Ascending aorta (tissue), 2 donors: ENCODE results near the gene FAT1. TPM values are rescaled to one million over a fixed set of nuclear protein-coding genes. Genes with fewer than 3 reads are reported as not detected.

ENCODE experiments used
- DNase-seq, 2 donors: peaks; one replicate each; pipeline ENCODE4 v3.0.0-alpha.2; 2019; ENCODE audit warnings: low spot score in 2 of 2
- H3K27ac ChIP-seq, 2 donors: fragments of 200-600 bp; sonication (generic); one replicate each; pipeline ENCODE4 v1.5.1; 2016 to 2017; ENCODE audit warnings: mild to moderate bottlenecking in 1 of 2
- H3K27me3 ChIP-seq: fragments of 200-600 bp; sonication (generic); one replicate; pipeline ENCODE4 v1.5.1; 2017
- H3K36me3 ChIP-seq, 2 donors: fragments of 200-600 bp; sonication (generic); one replicate each; pipeline ENCODE4 v1.5.1; 2016
- H3K4me1 ChIP-seq, 2 donors: fragments of 200-600 bp; sonication (generic); one replicate each; pipeline ENCODE4 v1.5.1; 2016 to 2017; ENCODE audit warnings: mild to moderate bottlenecking in 1 of 2
- H3K4me3 ChIP-seq, 2 donors: fragments of 200-600 bp; sonication (generic); one replicate each; pipeline ENCODE4 v1.5.1; 2016 to 2017; ENCODE audit warnings: mild to moderate bottlenecking in 1 of 2
- H3K9me3 ChIP-seq, 2 donors: fragments of 200-600 bp; sonication (generic); one replicate each; pipeline ENCODE4 v1.5.1; 2016
- CTCF ChIP-seq, 3 experiments: fragments of 200-600 bp in 2 of 3; fragments of 450-650 bp in 1 of 3; sonication (generic) in 2 of 3; IDR thresholded peaks; one replicate each; pipeline ENCODE4 v1.5.1; 2016 to 2019; ENCODE audit warnings: antibody characterized with exemption in 3 of 3, mild to moderate bottlenecking in 1 of 3, moderate library complexity in 1 of 3
- intact Hi-C: fragments of 100-400 bp; cut with DNase I; formaldehyde crosslinking; loops from one replicate; pipeline ENCODE4 v1.15.1; 2023
- total RNA-seq: library from RNA; depleted of rRNA; stranded (reverse); fragments of >200 nt; gene quantifications from one replicate; pipeline ENCODE4 v1.1.0, GENCODE V29; 2016

Gene FAT1
- total RNA-seq, 1 donor from 2014 or later, result 52.9 TPM

- Histone ChIP-seq H3K4me1 (no peaks in the 10 kb centered on the region), H3K27ac (no peak overlapping the region), H3K36me3 (no peaks in the 10 kb centered on the region), H3K27me3 (no peaks in the 10 kb centered on the region), H3K4me3 (peak overlapping the region in 1 of 2 donors; percentile 32), H3K9me3 (no peaks in the 10 kb centered on the region)
- DNase-seq, result no peak
- TF ChIP-seq CTCF (IDR thresholded peaks at IDR 0.05), result no peak
- intact Hi-C loops, result no loop called here
These were observed 19.6 kb upstream of the FAT1 start for GRCh38 chr4:186743261-186743660.

GRCh38 chr4:186740822-186741221 is 17.2 kb upstream of the FAT1 start:
- intact Hi-C loops, result no loop called here

GRCh38 chr4:186739802-186740434 is 16.3 kb upstream of the FAT1 start:
- Histone ChIP-seq H3K4me3 (no peak overlapping the region), H3K27ac (no peak overlapping the region), H3K9me3 (no peaks in the 10 kb centered on the region), H3K36me3 (no peaks in the 10 kb centered on the region), H3K4me1 (no peaks in the 10 kb centered on the region), H3K27me3 (no peaks in the 10 kb centered on the region)
- no peak for TF ChIP-seq CTCF (IDR thresholded peaks at IDR 0.05)
- DNase-seq, result no peak
- intact Hi-C loops, result no loop called here

More at GRCh38 chr4:186740822-186741221, 17.2 kb upstream of the FAT1 start:
- H3K4me1 ChIP-seq, result no peaks in the 10 kb centered on the region
- TF ChIP-seq CTCF (IDR thresholded peaks at IDR 0.05), result no peak
- no peaks in the 10 kb centered on the region for H3K9me3 ChIP-seq
- no peaks in the 10 kb centered on the region for H3K36me3 ChIP-seq
- H3K27ac ChIP-seq, result no peak overlapping the region
- no peak overlapping the region for H3K4me3 ChIP-seq
- no peak for DNase-seq
- H3K27me3 ChIP-seq, result no peaks in the 10 kb centered on the region

GRCh38 chr4:186739317-186739716 is 15.7 kb upstream of the FAT1 start:
- DNase-seq, result no peak
- Histone ChIP-seq H3K4me1 (no peaks in the 10 kb centered on the region), H3K27ac (no peak overlapping the region), H3K36me3 (no peaks in the 10 kb centered on the region), H3K27me3 (no peaks in the 10 kb centered on the region), H3K4me3 (no peak overlapping the region), H3K9me3 (no peaks in the 10 kb centered on the region)
- intact Hi-C loops, result no loop called here
- no peak for TF ChIP-seq CTCF (IDR thresholded peaks at IDR 0.05)

GRCh38 chr4:186738421-186738820 is 14.8 kb upstream of the FAT1 start:
- no peak for TF ChIP-seq CTCF (IDR thresholded peaks at IDR 0.05)
- no peaks in the 10 kb centered on the region for H3K9me3 ChIP-seq
- H3K4me1 ChIP-seq, result no peaks in the 10 kb centered on the region
- no peak overlapping the region for H3K27ac ChIP-seq
- H3K27me3 ChIP-seq, result no peaks in the 10 kb centered on the region
- no peaks in the 10 kb centered on the region for H3K36me3 ChIP-seq
- no peak overlapping the region for H3K4me3 ChIP-seq
- intact Hi-C loops, result no loop called here
- no peak for DNase-seq

- Histone ChIP-seq H3K27ac (no peak overlapping the region), H3K36me3 (no peaks in the 10 kb centered on the region), H3K4me3 (no peak overlapping the region), H3K27me3 (no peaks in the 10 kb centered on the region), H3K4me1 (no peaks in the 10 kb centered on the region), H3K9me3 (no peaks in the 10 kb centered on the region)
- TF ChIP-seq CTCF (IDR thresholded peaks at IDR 0.05), result no peak
- DNase-seq, result no peak
- intact Hi-C loops, result no loop called here
These were observed 13.8 kb upstream of the FAT1 start for GRCh38 chr4:186737427-186737826.
